HEK293 (cell line): Measurements from ENCODE around the gene FAM200B.

Experiments used
- CTCF ChIA-PET: fragments of 350-600 bp; formaldehyde crosslinking; extraction: SDS; loops from one replicate; lab custom pipeline; 2021; ENCODE audit warnings: antibody characterized with exemption; lab: Yijun Ruan, JAX
- POLR2A ChIA-PET: fragments of 300-600 bp; formaldehyde crosslinking; extraction: SDS; loops from one replicate; lab custom pipeline; 2020; ENCODE audit warnings: antibody characterized with exemption, inconsistent platforms; lab: Yijun Ruan, JAX
- H3K27ac ChIP-seq: fragments of 200-500 bp; sonication (Bioruptor generic); 2 replicates; pipeline ENCODE4 v1.5.1; 2014; ENCODE audit warnings: low read depth, low read length, control low read depth, inconsistent platforms; ENCODE audit errors: extremely low read depth
- H3K36me3 ChIP-seq, 2 experiments: fragments of 200-500 bp in 1 of 2; sonication (Bioruptor generic) in 1 of 2; 1 replicate in 1 of 2; 2 replicates in 1 of 2; pipeline ENCODE4 v1.5.1; 2014 to 2017; ENCODE audit warnings: inconsistent platforms in 2 of 2, low read length in 2 of 2; ENCODE audit not compliant: control insufficient read depth in 2 of 2, insufficient read depth in 1 of 2
- H3K4me1 ChIP-seq: fragments of 200-500 bp; sonication (Bioruptor generic); 2 replicates; pipeline ENCODE4 v1.5.1; 2014; ENCODE audit warnings: mild to moderate bottlenecking, low read length, inconsistent platforms; ENCODE audit not compliant: control insufficient read depth, insufficient read depth
- H3K4me3 ChIP-seq: 2 replicates; pipeline ENCODE4 v1.5.1; 2011; ENCODE audit warnings: low read depth, mild to moderate bottlenecking, control low read depth, low read length, moderate library complexity
- H3K9me3 ChIP-seq: fragments of 200-500 bp; sonication (Bioruptor generic); 2 replicates; pipeline ENCODE4 v1.5.1; 2014; ENCODE audit warnings: low read depth, low read length, inconsistent platforms; ENCODE audit not compliant: control insufficient read depth, insufficient read depth
- ELK4 ChIP-seq: IDR thresholded peaks from 2 replicates; pipeline ENCODE4 v1.6.1; 2011; ENCODE audit warnings: mild to moderate bottlenecking, low read depth, low read length, borderline replicate concordance
- GFI1B ChIP-seq: fragments of 450-650 bp; formaldehyde crosslinking; IDR thresholded peaks from 2 replicates; pipeline ENCODE4 v1.5.1; 2016; ENCODE audit warnings: missing biosample characterization, missing genetic modification characterization
- GLI4 ChIP-seq: fragments of 450-650 bp; formaldehyde crosslinking; IDR thresholded peaks from 2 replicates; pipeline ENCODE4 v1.5.1; 2016; ENCODE audit warnings: missing biosample characterization, missing genetic modification characterization
- HOXD13 ChIP-seq: sonication (generic); formaldehyde crosslinking; IDR thresholded peaks from 2 replicates; pipeline ENCODE4 v1.8.0; 2022; ENCODE audit warnings: missing genetic modification reagents, borderline replicate concordance
- KLF1 ChIP-seq: fragments of 450-650 bp; formaldehyde crosslinking; IDR thresholded peaks from 2 replicates; pipeline ENCODE4 v1.5.1; 2016; ENCODE audit warnings: missing biosample characterization, missing genetic modification characterization
- KLF9 ChIP-seq: fragments of 450-650 bp; formaldehyde crosslinking; IDR thresholded peaks from 2 replicates; pipeline ENCODE4 v1.5.1; 2016; ENCODE audit warnings: missing biosample characterization, missing genetic modification characterization, low read depth
- MYNN ChIP-seq: fragments of 450-650 bp; formaldehyde crosslinking; IDR thresholded peaks from 2 replicates; pipeline ENCODE4 v1.5.1; 2016; ENCODE audit warnings: missing biosample characterization, missing genetic modification characterization, borderline replicate concordance
- OSR2 ChIP-seq: fragments of 450-650 bp; formaldehyde crosslinking; IDR thresholded peaks from 2 replicates; pipeline ENCODE4 v1.5.1; 2016; ENCODE audit warnings: missing biosample characterization, missing genetic modification characterization
- PRDM4 ChIP-seq: fragments of 450-650 bp; formaldehyde crosslinking; IDR thresholded peaks from 2 replicates; pipeline ENCODE4 v1.5.1; 2017; ENCODE audit warnings: missing biosample characterization, missing genetic modification characterization
- SCRT1 ChIP-seq: fragments of 450-650 bp; formaldehyde crosslinking; IDR thresholded peaks from 2 replicates; pipeline ENCODE4 v1.5.1; 2016; ENCODE audit warnings: missing biosample characterization, missing genetic modification characterization, borderline replicate concordance
- SCRT2 ChIP-seq: fragments of 450-650 bp; formaldehyde crosslinking; IDR thresholded peaks from 2 replicates; pipeline ENCODE4 v1.5.1; 2016; ENCODE audit warnings: missing biosample characterization, missing genetic modification characterization
- ZFP37 ChIP-seq: fragments of 450-650 bp; formaldehyde crosslinking; IDR thresholded peaks from 2 replicates; pipeline ENCODE4 v1.5.1; 2016; ENCODE audit warnings: missing biosample characterization, missing genetic modification characterization
- ZNF16 ChIP-seq: fragments of 450-650 bp; formaldehyde crosslinking; IDR thresholded peaks from 2 replicates; pipeline ENCODE4 v1.5.1; 2016; ENCODE audit warnings: low read depth, missing biosample characterization, missing genetic modification characterization
- ZNF19 ChIP-seq: fragments of 450-650 bp; formaldehyde crosslinking; IDR thresholded peaks from 2 replicates; pipeline ENCODE4; 2016; ENCODE audit warnings: missing biosample characterization, missing genetic modification characterization, low read depth
- ZNF510 ChIP-seq: fragments of 450-650 bp; formaldehyde crosslinking; IDR thresholded peaks from 2 replicates; pipeline ENCODE4 v1.5.1; 2018; ENCODE audit warnings: mild to moderate bottlenecking, missing genetic modification characterization, missing biosample characterization; ENCODE audit not compliant: insufficient replicate concordance
- ZNF521 ChIP-seq: fragments of 450-650 bp; formaldehyde crosslinking; IDR thresholded peaks from 2 replicates; pipeline ENCODE4 v1.5.1; 2017; ENCODE audit warnings: missing biosample characterization, mild to moderate bottlenecking, missing genetic modification characterization
- ZNF560 ChIP-seq: fragments of 450-650 bp; formaldehyde crosslinking; IDR thresholded peaks from 2 replicates; pipeline ENCODE4 v1.5.1; 2017; ENCODE audit warnings: missing biosample characterization, missing genetic modification characterization, borderline replicate concordance
- ZNF645 ChIP-seq: fragments of 450-650 bp; formaldehyde crosslinking; IDR thresholded peaks from 2 replicates; pipeline ENCODE4; 2016; ENCODE audit warnings: missing biosample characterization, missing genetic modification characterization
- ZNF658 ChIP-seq: fragments of 450-650 bp; formaldehyde crosslinking; IDR thresholded peaks from 2 replicates; pipeline ENCODE4; 2016; ENCODE audit warnings: missing biosample characterization, missing genetic modification characterization
- ZNF677 ChIP-seq: fragments of 450-650 bp; IDR thresholded peaks from 2 replicates; pipeline ENCODE4 v1.5.0; 2018; ENCODE audit warnings: missing biosample characterization, mild to moderate bottlenecking, missing genetic modification characterization, moderate library complexity
- ZNF785 ChIP-seq: fragments of 450-650 bp; formaldehyde crosslinking; IDR thresholded peaks from 2 replicates; pipeline ENCODE4 v1.5.1; 2016; ENCODE audit warnings: missing biosample characterization, missing genetic modification characterization
- ZNF837 ChIP-seq: fragments of 450-650 bp; formaldehyde crosslinking; IDR thresholded peaks from 2 replicates; pipeline ENCODE4 v1.5.1; 2016; ENCODE audit warnings: missing biosample characterization, missing genetic modification characterization

FAM200B gene

GRCh38 chr4:15703439-15703838, 21.8 kb downstream of the FAM200B start (continued):
- TF ChIP-seq ZNF19 (no peak), ZNF785 (tag by site-specific recombination) (no peak), KLF1 (tag by site-specific recombination) (no peak), OSR2 (tag by site-specific recombination) (no peak)

GRCh38 chr4:15704129-15704528, 22.5 kb downstream of the FAM200B start:
- no peak overlapping the region for H3K4me3 ChIP-seq
- no peaks in the 10 kb centered on the region for H3K9me3 ChIP-seq
- no peak overlapping the region for H3K27ac ChIP-seq
- 0 out of 2 replicates have a peak, but pooled peaks cover 3% of the 10 kb centered on the region for H3K4me1 ChIP-seq
- H3K36me3 ChIP-seq = no peaks in the 10 kb centered on the region
- ChIA-PET CTCF (no interaction called here), POLR2A (no interaction called here)
- no peak for TF ChIP-seq ZNF658 (tag by site-specific recombination)
- TF ChIP-seq ZFP37 (tag by site-specific recombination) = no peak
- TF ChIP-seq ZNF560 (tag by site-specific recombination) = no peak
- no peak for TF ChIP-seq GFI1B (tag by site-specific recombination)
- no peak for TF ChIP-seq ZNF645 (tag by site-specific recombination)
- no peak for TF ChIP-seq SCRT2 (tag by site-specific recombination)
- no peak for TF ChIP-seq HOXD13 (CRISPR knock-in tag)
- TF ChIP-seq ZNF510 (tag by site-specific recombination) = no peak
- TF ChIP-seq ZNF677 (tag by site-specific recombination) = no peak
- TF ChIP-seq ELK4 = no peak
- no peak for TF ChIP-seq ZNF16 (tag by site-specific recombination)
- TF ChIP-seq PRDM4 = no peak
- no peak for TF ChIP-seq ZNF837
- no peak for TF ChIP-seq GLI4
- TF ChIP-seq SCRT1 = no peak
- TF ChIP-seq ZNF521 (tag by site-specific recombination) = no peak
- TF ChIP-seq KLF9 = no peak
- no peak for TF ChIP-seq MYNN (tag by site-specific recombination)
